ENCODE measurements around the gene CAMSAP3. TPM values are rescaled to one million over a fixed set of nuclear protein-coding genes. Genes with fewer than 3 reads are reported as not detected.

CAMSAP3 gene
- polyA plus RNA-seq, 1 of the 3 experiments (the other 2 are of a cell fraction) = 0.08 TPM

GRCh38 chr19:7622933-7623685 lies 27.4 kb downstream of the CAMSAP3 start:
- TF ChIP-seq JUND (IDR thresholded peaks at IDR 0.05) (no peak), GABPA (IDR thresholded peaks at IDR 0.05; ENCODE audit: low read depth) (no peak), POLR2AphosphoS5 (IDR thresholded peaks at IDR 0.05; ENCODE audit: low read depth, low read length) (no peak), MEF2A (IDR thresholded peaks at IDR 0.05; ENCODE audit: borderline replicate concordance, low read depth) (no peak), FOSL2 (IDR thresholded peaks at IDR 0.05; ENCODE audit: borderline replicate concordance, low read depth) (no peak), GATA2 (CRISPR knock-in tag; IDR thresholded peaks at IDR 0.05) (no peak), NFIC (IDR thresholded peaks at IDR 0.05; ENCODE audit: borderline replicate concordance) (no peak), SIN3A (IDR thresholded peaks at IDR 0.05; ENCODE audit: borderline replicate concordance, low read depth, low read length) (no peak), EZH2phosphoT487 (IDR thresholded peaks at IDR 0.05; ENCODE audit: borderline replicate concordance, low read depth) (no peak), EP300 (IDR thresholded peaks at IDR 0.05; ENCODE audit: borderline replicate concordance in 1 of 2, low read depth in 1 of 2, low read length in 1 of 2) (no peak), TCF12 (IDR thresholded peaks at IDR 0.05) (no peak), ELF1 (IDR thresholded peaks at IDR 0.05) (no peak), SMC3 (IDR thresholded peaks at IDR 0.05; ENCODE audit: low read depth, low read length) (no peak)
- TF ChIP-seq, protein P1, sequence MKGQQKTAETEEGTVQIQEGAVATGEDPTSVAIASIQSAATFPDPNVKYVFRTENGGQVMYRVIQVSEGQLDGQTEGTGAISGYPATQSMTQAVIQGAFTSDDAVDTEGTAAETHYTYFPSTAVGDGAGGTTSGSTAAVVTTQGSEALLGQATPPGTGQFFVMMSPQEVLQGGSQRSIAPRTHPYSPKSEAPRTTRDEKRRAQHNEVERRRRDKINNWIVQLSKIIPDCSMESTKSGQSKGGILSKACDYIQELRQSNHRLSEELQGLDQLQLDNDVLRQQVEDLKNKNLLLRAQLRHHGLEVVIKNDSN (IDR thresholded peaks at IDR 0.05; ENCODE audit: borderline replicate concordance, low read depth) = no peak
- Histone ChIP-seq H3K9me3 (no peaks in the 10 kb centered on the region), H3F3A (replicated peaks; ENCODE audit: insufficient read depth) (peaks cover 4% of the 10 kb centered on the region), H3K4me2 (no peak overlapping the region), H3K9ac (no peak overlapping the region), H2AFZ (ENCODE audit: low read depth) (no peak overlapping the region), H4K20me1 (ENCODE audit: insufficient read depth) (0 out of 2 replicates have a peak, but pooled peaks cover 1% of the 10 kb centered on the region), H3K27me3 (ENCODE audit: insufficient read depth) (no peaks in the 10 kb centered on the region), H3K36me3 (replicated peaks in 1 of 2; ENCODE audit: control insufficient read depth in 1 of 2, insufficient read depth in 2 of 2, low read length in 1 of 2) (peaks cover 3 to 62% of the 10 kb centered on the region in 2 experiments), H3K9me2 (no peaks in the 10 kb centered on the region), H3K4me1 (ENCODE audit: control insufficient read depth in 1 of 2, insufficient read depth in 2 of 2, low read depth in 1 of 2, low read length in 1 of 2) (peaks cover 2 to 31% of the 10 kb centered on the region in 2 experiments; a peak in 1 of 4 replicates), H3K27ac (ENCODE audit: low read depth in 2 of 2, low read length in 1 of 2) (no peak overlapping the region), H3K4me3 (ENCODE audit: low read depth in 2 of 2, low read length in 1 of 2) (no peak overlapping the region), H3K79me2 (ENCODE audit: insufficient read depth) (peaks cover 20% of the 10 kb centered on the region)
- ChIA-PET CTCF (no interaction called here), POLR2A (no interaction called here)
- DNase-seq = no peak
- WGBS (ENCODE audit: low lambda C conversion rate) = 87% methylated on average over 13 of the region's 16 CpGs

- Histone ChIP-seq H3K36me3 (replicated peaks in 1 of 2; ENCODE audit: control insufficient read depth in 1 of 2, insufficient read depth in 2 of 2, low read length in 1 of 2) (peaks cover 3 to 62% of the 10 kb centered on the region in 2 experiments), H2AFZ (ENCODE audit: low read depth) (no peak overlapping the region), H3K4me3 (ENCODE audit: low read depth in 2 of 2, low read length in 1 of 2) (no peak overlapping the region), H3K9ac (no peak overlapping the region), H3F3A (replicated peaks; ENCODE audit: insufficient read depth) (peaks cover 1% of the 10 kb centered on the region), H4K20me1 (ENCODE audit: insufficient read depth) (0 out of 2 replicates have a peak, but pooled peaks cover 5% of the 10 kb centered on the region), H3K9me2 (no peaks in the 10 kb centered on the region), H3K9me3 (no peaks in the 10 kb centered on the region), H3K79me2 (ENCODE audit: insufficient read depth) (peaks cover 28% of the 10 kb centered on the region), H3K27me3 (ENCODE audit: insufficient read depth) (no peaks in the 10 kb centered on the region), H3K27ac (ENCODE audit: low read depth in 2 of 2, low read length in 1 of 2) (no peak overlapping the region), H3K4me2 (no peak overlapping the region), H3K4me1 (ENCODE audit: control insufficient read depth in 1 of 2, insufficient read depth in 2 of 2, low read depth in 1 of 2, low read length in 1 of 2) (peaks cover 8 to 31% of the 10 kb centered on the region in 2 experiments; a peak in 2 of 4 replicates)
- no peak for TF ChIP-seq RCOR1 (IDR thresholded peaks at IDR 0.05; ENCODE audit: low read length)
- TF ChIP-seq GATA2 (CRISPR knock-in tag; IDR thresholded peaks at IDR 0.05) = no peak
- WGBS (ENCODE audit: low lambda C conversion rate) = 97% methylated on average over 29 of the region's 39 CpGs
- no peak for DNase-seq
- ChIA-PET CTCF (interaction anchor here (1.1 to 2.2 kb wide), 2 partner anchors 56 to 57 kb away, joined by 6 read pairs; partner anchors contain the start of gene TRAPPC5), POLR2A (interaction anchor here (0.6 kb wide), 1 partner anchor 1997 kb away, joined by 3 read pairs; no protein-coding TSS in a partner anchor)
Measured at GRCh38 chr19:7623725-7624603, 28.3 kb downstream of the CAMSAP3 start.

Measured in SK-N-SH (cell line).